CD14-positive monocyte (primary cell): ENCODE measurements around the gene TMED10. TPM values are rescaled to one million over a fixed set of nuclear protein-coding genes. Genes with fewer than 3 reads are reported as not detected.
A peak's percentile ranks its signal among the peaks of the same experiment; 100 is the strongest.

Experiments
- DNase-seq, 3 donors: peaks; one replicate each; pipeline ENCODE4 v3.0.0-alpha.2; 2011 to 2022
- H2AFZ ChIP-seq: 2 replicates; pipeline ENCODE4 v1.6.0; 2012; ENCODE audit warnings: mild to moderate bottlenecking, low read depth, low read length, inconsistent platforms; ENCODE audit not compliant: insufficient read depth, poor library complexity, severe bottlenecking
- H3K27ac ChIP-seq, 2 donors: 1 replicate in 1 of 2; 2 replicates in 1 of 2; pipeline ENCODE4 v1.5.1; 2012 to 2013; ENCODE audit warnings: low read length in 2 of 2, control low read depth in 1 of 2, inconsistent platforms in 1 of 2, low read depth in 1 of 2, mild to moderate bottlenecking in 1 of 2
- H3K27me3 ChIP-seq, 2 donors: one replicate each; pipeline versions ENCODE4 v1.6.0 to v1.6.1; 2011 to 2013; ENCODE audit warnings: low read length in 2 of 2; ENCODE audit not compliant: control insufficient read depth in 2 of 2, insufficient read depth in 2 of 2
- H3K36me3 ChIP-seq, 2 donors: replicated peaks in 1 of 2; 1 replicate in 1 of 2; 2 replicates in 1 of 2; pipeline versions ENCODE4 v1.5.1 to v1.6.1; 2012 to 2013; ENCODE audit warnings: low read length in 2 of 2, control low read depth in 1 of 2, inconsistent platforms in 1 of 2, mild to moderate bottlenecking in 1 of 2; ENCODE audit not compliant: insufficient read depth in 2 of 2, control insufficient read depth in 1 of 2
- H3K4me1 ChIP-seq, 2 donors: 1 replicate in 1 of 2; 2 replicates in 1 of 2; pipeline versions ENCODE4 v1.5.1 to v1.6.1; 2012 to 2013; ENCODE audit warnings: low read length in 2 of 2, control low read depth in 1 of 2, inconsistent platforms in 1 of 2, mild to moderate bottlenecking in 1 of 2, moderate library complexity in 1 of 2; ENCODE audit not compliant: insufficient read depth in 2 of 2, control insufficient read depth in 1 of 2
- H3K4me2 ChIP-seq: replicated peaks from 2 replicates; pipeline ENCODE3; 2012; ENCODE audit warnings: low read length, moderate library complexity, mild to moderate bottlenecking; ENCODE audit not compliant: poor library complexity, severe bottlenecking; ENCODE audit errors: extremely low read depth
- H3K4me3 ChIP-seq, 3 experiments: fragments of 200-600 bp in 1 of 3; sonication (generic) in 1 of 3; replicated peaks in 1 of 3; 1 replicate in 2 of 3; 2 replicates in 1 of 3; pipeline ENCODE4 v1.5.1; 2011 to 2013; ENCODE audit warnings: low read length in 3 of 3, mild to moderate bottlenecking in 3 of 3, control low read depth in 2 of 3, low read depth in 2 of 3, inconsistent platforms in 1 of 3, moderate library complexity in 1 of 3
- H3K79me2 ChIP-seq: 2 replicates; pipeline ENCODE4 v1.6.0; 2012; ENCODE audit warnings: mild to moderate bottlenecking, control low read depth, inconsistent platforms, low read length, moderate library complexity; ENCODE audit not compliant: insufficient read depth
- H3K9ac ChIP-seq: 2 replicates; pipeline ENCODE4 v1.6.0; 2017; ENCODE audit warnings: low read length, mild to moderate bottlenecking; ENCODE audit not compliant: insufficient read depth, poor library complexity, severe bottlenecking
- H3K9me3 ChIP-seq, 2 donors: replicated peaks in 1 of 2; 1 replicate in 1 of 2; 2 replicates in 1 of 2; pipeline versions ENCODE4 v1.5.1 to v1.6.1; 2012 to 2013; ENCODE audit warnings: low read length in 2 of 2, control low read depth in 1 of 2; ENCODE audit not compliant: control insufficient read depth in 1 of 2, insufficient read depth in 1 of 2
- H4K20me1 ChIP-seq: 2 replicates; pipeline ENCODE4 v1.6.0; 2012; ENCODE audit warnings: mild to moderate bottlenecking, low read length, control low read depth, moderate library complexity; ENCODE audit not compliant: insufficient read depth
- H3K27ac Mint-ChIP-seq, 7 donors: one replicate each; pipeline ENCODE4 v1.8.0; 2020; ENCODE audit warnings: mild to moderate bottlenecking in 7 of 7, mixed read lengths in 7 of 7, moderate library complexity in 6 of 7, inconsistent platforms in 2 of 7
- H3K27me3 Mint-ChIP-seq, 3 donors: one replicate each; pipeline ENCODE4 v1.8.0; 2021 to 2022; ENCODE audit warnings: low read depth in 3 of 3, mild to moderate bottlenecking in 3 of 3, mixed read lengths in 3 of 3, moderate library complexity in 3 of 3, inconsistent platforms in 1 of 3
- H3K36me3 Mint-ChIP-seq, 2 donors: one replicate each; pipeline ENCODE4 v1.8.0; 2020; ENCODE audit warnings: mixed read lengths in 2 of 2, inconsistent platforms in 1 of 2, mild to moderate bottlenecking in 1 of 2
- H3K4me1 Mint-ChIP-seq: one replicate; pipeline ENCODE4 v1.8.0; 2020; ENCODE audit warnings: mild to moderate bottlenecking, mixed read lengths
- H3K4me3 Mint-ChIP-seq, 2 donors: one replicate each; pipeline ENCODE4 v1.8.0; 2020; ENCODE audit warnings: mild to moderate bottlenecking in 2 of 2, mixed read lengths in 2 of 2, moderate library complexity in 1 of 2
- H3K9me3 Mint-ChIP-seq, 7 donors: one replicate each; pipeline ENCODE4 v1.8.0; 2020 to 2022; ENCODE audit warnings: mixed read lengths in 7 of 7, mild to moderate bottlenecking in 6 of 7, moderate library complexity in 6 of 7, inconsistent platforms in 2 of 7
- WGBS: methylation state at CpG from one replicate; pipeline ENCODE4 v1.1.5; 2013; ENCODE audit warnings: missing lambda C conversion rate; ENCODE audit not compliant: insufficient coverage; 5-methylcytosine and 5-hydroxymethylcytosine counted together
- intact Hi-C, 2 donors: fragments of 100-400 bp; cut with micrococcal nuclease; formaldehyde crosslinking; loops; one replicate each; pipeline versions ENCODE4 v1.15.0 to v1.15.1; 2023
- polyA plus RNA-seq, 3 donors: library from polyadenylated mRNA; depleted of rRNA in 1 of 3; unstranded in 2 of 3; stranded (reverse) in 1 of 3; fragments of 300-500 nt in 2 of 3; fragments of >200 nt in 1 of 3; fragmentation: Illumina TruSeq in 2 of 3; gene quantifications; 1 replicate in 2 of 3; 2 replicates in 1 of 3; pipeline ENCODE4 v1.2.3, GENCODE V29; 2012 to 2021
- TF ChIP-seq, protein P1 (sequence below): fragments of 200-600 bp; IDR thresholded peaks from one replicate; pipeline ENCODE4 v1.8.0; 2022; ENCODE audit warnings: antibody characterized with exemption, mild to moderate bottlenecking

The TMED10 gene
- polyA plus RNA-seq, 3 donors, result 98.5 to 243 (median 233) TPM

DNA sequence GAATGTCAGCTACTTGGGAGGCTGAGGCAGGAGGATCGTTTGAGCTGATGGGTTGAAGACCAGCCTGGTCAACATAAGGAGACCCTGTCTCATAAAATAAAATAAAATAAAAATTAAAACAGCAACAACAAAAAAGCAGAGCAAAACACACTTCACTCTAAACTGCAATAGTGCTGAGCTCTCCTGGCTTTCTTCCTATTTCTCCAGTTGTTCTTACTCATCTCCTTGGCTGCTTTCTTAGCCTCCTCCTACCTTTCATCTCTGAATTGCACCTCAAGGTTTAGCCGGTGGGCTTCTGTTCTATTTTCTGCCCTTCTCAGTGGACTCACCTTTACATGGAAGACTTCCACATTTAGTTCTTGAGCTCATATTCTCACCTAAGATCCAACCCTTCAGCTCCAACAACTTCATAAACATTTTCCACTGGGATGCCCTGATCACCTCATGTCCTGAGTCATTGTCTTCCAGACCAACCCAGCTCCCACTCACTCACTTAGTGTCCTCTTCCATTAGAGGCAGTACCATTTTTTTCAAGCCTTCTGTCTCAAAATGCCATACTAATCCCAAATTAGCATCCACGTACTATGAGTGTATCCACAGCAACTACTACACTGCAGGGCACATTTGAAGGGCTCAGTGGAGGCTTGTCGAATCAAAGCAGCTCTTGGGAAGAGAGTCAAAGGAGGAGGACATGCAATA lies 41.2 kb upstream of the TMED10 start:
- H3K4me1 ChIP-seq, result peaks cover 25 to 33% of the 10 kb centered on the region in 2 donors
- Mint-ChIP-seq H3K27me3 (peaks cover 1 to 4% (median 2%) of the 10 kb centered on the region in 3 donors), H3K4me1 (peaks cover 32% of the 10 kb centered on the region), H3K9me3 (peaks cover 0 to 2% (median 0%) of the 10 kb centered on the region in 7 donors), H3K4me3 (no peak overlapping the region), H3K36me3 (peaks cover 3% of the 10 kb centered on the region in 2 donors), H3K27ac (peak overlapping the region in 1 of 7 donors; percentile 3)
- no peak overlapping the region for H3K4me2 ChIP-seq
- H3K9me3 ChIP-seq, result no peaks in the 10 kb centered on the region
- H4K20me1 ChIP-seq, result no peaks in the 10 kb centered on the region
- no peaks in the 10 kb centered on the region for H3K79me2 ChIP-seq
- no peak for DNase-seq
- no peak overlapping the region for H2AFZ ChIP-seq
- H3K27ac ChIP-seq, result no peak overlapping the region
- 100% methylated on average over 1 of the region's 4 CpGs for WGBS
- no peaks in the 10 kb centered on the region for H3K27me3 ChIP-seq
- TF ChIP-seq, protein P1, sequence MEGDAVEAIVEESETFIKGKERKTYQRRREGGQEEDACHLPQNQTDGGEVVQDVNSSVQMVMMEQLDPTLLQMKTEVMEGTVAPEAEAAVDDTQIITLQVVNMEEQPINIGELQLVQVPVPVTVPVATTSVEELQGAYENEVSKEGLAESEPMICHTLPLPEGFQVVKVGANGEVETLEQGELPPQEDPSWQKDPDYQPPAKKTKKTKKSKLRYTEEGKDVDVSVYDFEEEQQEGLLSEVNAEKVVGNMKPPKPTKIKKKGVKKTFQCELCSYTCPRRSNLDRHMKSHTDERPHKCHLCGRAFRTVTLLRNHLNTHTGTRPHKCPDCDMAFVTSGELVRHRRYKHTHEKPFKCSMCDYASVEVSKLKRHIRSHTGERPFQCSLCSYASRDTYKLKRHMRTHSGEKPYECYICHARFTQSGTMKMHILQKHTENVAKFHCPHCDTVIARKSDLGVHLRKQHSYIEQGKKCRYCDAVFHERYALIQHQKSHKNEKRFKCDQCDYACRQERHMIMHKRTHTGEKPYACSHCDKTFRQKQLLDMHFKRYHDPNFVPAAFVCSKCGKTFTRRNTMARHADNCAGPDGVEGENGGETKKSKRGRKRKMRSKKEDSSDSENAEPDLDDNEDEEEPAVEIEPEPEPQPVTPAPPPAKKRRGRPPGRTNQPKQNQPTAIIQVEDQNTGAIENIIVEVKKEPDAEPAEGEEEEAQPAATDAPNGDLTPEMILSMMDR, result no peak
- intact Hi-C loops, result no loop called here
- no peaks in the 10 kb centered on the region for H3K36me3 ChIP-seq
- H3K9ac ChIP-seq, result no peak overlapping the region
- H3K4me3 ChIP-seq, result no peak overlapping the region

DNA sequence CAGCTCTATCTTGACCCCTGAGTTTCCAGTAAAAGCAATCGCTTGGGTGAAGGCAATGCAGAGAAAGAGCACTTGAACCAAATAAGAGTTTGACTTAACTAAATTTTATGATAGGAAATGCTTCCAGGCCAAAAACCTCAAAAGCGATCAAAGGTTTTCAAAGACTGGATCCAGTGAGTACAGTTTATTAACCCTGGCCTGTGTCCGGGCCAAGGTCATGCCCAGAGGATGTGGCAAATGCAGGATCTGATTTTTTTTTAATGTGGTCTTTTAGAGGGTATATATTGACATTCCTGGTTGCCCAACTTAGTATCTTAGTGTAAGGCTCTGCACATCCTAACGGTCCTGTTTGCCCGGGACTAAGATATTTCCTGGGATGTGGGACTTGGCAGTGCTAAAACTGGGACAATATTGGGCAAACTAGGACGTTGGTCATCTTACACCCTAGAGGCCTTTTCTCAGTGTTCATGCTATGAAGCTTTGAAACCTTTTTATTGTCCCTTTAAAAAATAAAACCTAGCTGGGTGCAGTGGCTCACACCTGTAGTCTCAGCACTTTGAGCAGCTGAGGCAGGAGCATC lies 40.1 kb upstream of the TMED10 start:
- peaks cover 0 to 1% of the 10 kb centered on the region in 2 donors for H3K36me3 Mint-ChIP-seq
- no peak overlapping the region for H3K9ac ChIP-seq
- H3K9me3 Mint-ChIP-seq, result peaks cover 0 to 2% (median 0%) of the 10 kb centered on the region in 7 donors
- peaks cover 20% of the 10 kb centered on the region for H3K4me1 Mint-ChIP-seq
- no peaks in the 10 kb centered on the region for H3K79me2 ChIP-seq
- peaks cover 14 to 21% of the 10 kb centered on the region in 2 donors for H3K4me1 ChIP-seq
- H3K36me3 ChIP-seq, result no peaks in the 10 kb centered on the region
- H3K4me3 Mint-ChIP-seq, result no peak overlapping the region
- no peaks in the 10 kb centered on the region for H3K9me3 ChIP-seq
- no peak for DNase-seq
- no peaks in the 10 kb centered on the region for H3K27me3 ChIP-seq
- peaks cover 0 to 4% (median 2%) of the 10 kb centered on the region in 3 donors for H3K27me3 Mint-ChIP-seq
- intact Hi-C loops, result no loop called here
- WGBS, result 96% methylated on average over 4 of the region's 6 CpGs
- H3K27ac Mint-ChIP-seq, result peak overlapping the region in 1 of 7 donors; percentile 50
- H3K27ac ChIP-seq, result no peak overlapping the region
- H3K4me3 ChIP-seq, result no peak overlapping the region
- H3K4me2 ChIP-seq, result no peak overlapping the region
- H4K20me1 ChIP-seq, result no peaks in the 10 kb centered on the region
- TF ChIP-seq, protein P1, result no peak
- H2AFZ ChIP-seq, result no peak overlapping the region
